ENCODE data around the gene ARAP2.
"Not testable (repeated sequence)": the region's sequence is repeated elsewhere in the genome, so short reads cannot be mapped to it uniquely, and the experiment has no call there.

Gene ARAP2

GRCh38 chr4:36189511-36190226 is 54.6 kb downstream of the ARAP2 start:
- TF ChIP-seq CTCF (conservative IDR thresholded peaks at IDR 0.05; ENCODE audit: control insufficient read depth, insufficient read depth, low read depth, low read length) = no peak
- DNase-seq (ENCODE audit: low read depth) = no peak
- no peak overlapping the region for H3K4me3 ChIP-seq (ENCODE audit: control insufficient read depth, low read depth, low read length)

- TF ChIP-seq CTCF (conservative IDR thresholded peaks at IDR 0.05; ENCODE audit: control insufficient read depth, insufficient read depth, low read depth, low read length) = peak; percentile 53
- no peak overlapping the region for H3K4me3 ChIP-seq (ENCODE audit: control insufficient read depth, low read depth, low read length)
- peak; percentile 31 for DNase-seq (ENCODE audit: low read depth)
Measured at GRCh38 chr4:36187723-36188333, 56.5 kb downstream of the ARAP2 start.

- TF ChIP-seq CTCF (conservative IDR thresholded peaks at IDR 0.05; ENCODE audit: control insufficient read depth, insufficient read depth, low read depth, low read length) = no peak
- no peak for DNase-seq (ENCODE audit: low read depth)
- H3K4me3 ChIP-seq (ENCODE audit: control insufficient read depth, low read depth, low read length) = no peak overlapping the region
Measured at GRCh38 chr4:36183665-36184393, 60.5 kb downstream of the ARAP2 start.

DNA sequence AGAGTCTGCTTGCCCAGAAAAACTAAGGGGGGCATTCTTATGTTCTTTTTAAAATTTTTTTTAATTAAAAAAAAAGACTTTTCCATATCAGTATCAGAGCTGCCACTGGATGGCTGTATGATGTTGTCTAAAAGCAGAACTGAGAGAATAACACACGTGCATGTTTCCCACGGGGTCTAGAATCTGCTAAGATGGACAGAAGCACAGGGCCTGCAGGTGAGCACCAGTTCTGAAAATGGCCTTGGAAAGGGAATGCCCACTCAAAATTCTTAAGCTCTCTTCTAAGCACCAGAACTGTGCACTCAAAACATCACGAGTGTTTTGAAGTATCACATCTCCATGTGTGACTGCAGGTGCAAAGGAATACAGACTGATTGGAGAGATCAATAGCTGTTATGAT is 61.1 kb downstream of the ARAP2 start:
- no peak overlapping the region for H3K4me3 ChIP-seq (ENCODE audit: control insufficient read depth, low read depth, low read length)

GRCh38 chr4:36182315-36182714 is 62.0 kb downstream of the ARAP2 start:
- not testable (repeated sequence) for DNase-seq (ENCODE audit: low read depth); H3K4me3 ChIP-seq (ENCODE audit: control insufficient read depth, low read depth, low read length)

More for the DNA sequence above, 61.1 kb downstream of the ARAP2 start:
- DNase-seq (ENCODE audit: low read depth) = no peak
- no peak for TF ChIP-seq CTCF (conservative IDR thresholded peaks at IDR 0.05; ENCODE audit: control insufficient read depth, insufficient read depth, low read depth, low read length)

DNA sequence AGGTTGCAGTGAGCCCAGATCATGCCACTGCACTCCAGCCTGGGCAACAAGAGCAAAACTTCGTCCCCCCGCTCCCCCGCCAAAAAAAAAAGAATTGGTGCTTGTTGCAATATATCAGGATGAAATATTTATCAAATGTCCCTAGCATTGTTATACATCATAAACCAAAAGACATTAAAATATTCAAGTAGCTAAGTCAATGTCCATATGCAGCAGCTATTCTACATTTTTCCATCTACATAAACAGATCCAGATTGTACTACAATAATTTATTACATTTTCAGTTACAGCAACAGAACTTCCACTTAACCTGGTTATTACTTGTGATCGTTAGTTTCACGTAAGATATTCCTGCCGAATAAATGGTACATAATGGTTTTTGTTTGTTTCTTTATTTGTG is 64.1 kb downstream of the ARAP2 start:
- no peak for DNase-seq (ENCODE audit: low read depth)
- TF ChIP-seq CTCF (conservative IDR thresholded peaks at IDR 0.05; ENCODE audit: control insufficient read depth, insufficient read depth, low read depth, low read length) = no peak
- no peak overlapping the region for H3K4me3 ChIP-seq (ENCODE audit: control insufficient read depth, low read depth, low read length)

DNA sequence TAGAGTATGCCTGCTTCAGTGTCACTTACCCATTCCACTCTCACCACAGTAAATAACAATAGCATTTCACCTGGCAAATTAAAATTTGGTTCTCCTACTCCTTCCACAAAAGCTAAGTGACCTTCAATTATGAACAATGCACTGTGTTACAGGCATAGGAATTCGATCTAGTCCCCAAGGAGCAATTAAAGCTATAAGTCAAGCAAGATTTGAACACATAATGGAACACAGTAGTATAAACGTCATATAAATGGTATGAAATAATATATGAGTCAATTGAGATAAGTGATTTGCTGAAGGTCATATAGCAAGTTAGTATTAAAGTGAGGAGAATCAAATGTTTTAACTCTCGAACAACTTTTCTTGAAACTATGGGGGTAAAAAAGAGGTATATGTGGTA is 65.8 kb downstream of the ARAP2 start:
- DNase-seq (ENCODE audit: low read depth) = no peak
- TF ChIP-seq CTCF (conservative IDR thresholded peaks at IDR 0.05; ENCODE audit: control insufficient read depth, insufficient read depth, low read depth, low read length) = no peak
- no peak overlapping the region for H3K4me3 ChIP-seq (ENCODE audit: control insufficient read depth, low read depth, low read length)
